Measurements from ENCODE around the gene TXNDC17.

TXNDC17 gene

GRCh38 chr17:6669479-6670212 lies 28.8 kb downstream of the TXNDC17 start:
- H3K4me3 ChIP-seq (ENCODE audit: low read depth, low read length) = no peak overlapping the region
- TF ChIP-seq CTCF (IDR thresholded peaks at IDR 0.05; ENCODE audit: borderline replicate concordance, insufficient read depth, low read depth, low read length) = no peak

GRCh38 chr17:6670571-6670970 lies 29.7 kb downstream of the TXNDC17 start:
- H3K4me3 ChIP-seq (ENCODE audit: low read depth, low read length) = no peak overlapping the region
- TF ChIP-seq CTCF (IDR thresholded peaks at IDR 0.05; ENCODE audit: borderline replicate concordance, insufficient read depth, low read depth, low read length) = no peak

- no peak overlapping the region for H3K4me3 ChIP-seq (ENCODE audit: low read depth, low read length)
- TF ChIP-seq CTCF (IDR thresholded peaks at IDR 0.05; ENCODE audit: borderline replicate concordance, insufficient read depth, low read depth, low read length) = no peak
Measured at GRCh38 chr17:6670999-6671398, 30.1 kb downstream of the TXNDC17 start.

- TF ChIP-seq CTCF (IDR thresholded peaks at IDR 0.05; ENCODE audit: borderline replicate concordance, insufficient read depth, low read depth, low read length) = no peak
- H3K4me3 ChIP-seq (ENCODE audit: low read depth, low read length) = no peak overlapping the region
Measured at GRCh38 chr17:6671431-6671830, 30.6 kb downstream of the TXNDC17 start.

GRCh38 chr17:6674586-6674985 lies 33.7 kb downstream of the TXNDC17 start:
- no peak overlapping the region for H3K4me3 ChIP-seq (ENCODE audit: low read depth, low read length)
- TF ChIP-seq CTCF (IDR thresholded peaks at IDR 0.05; ENCODE audit: borderline replicate concordance, insufficient read depth, low read depth, low read length) = no peak

- H3K4me3 ChIP-seq (ENCODE audit: low read depth, low read length) = no peak overlapping the region
- TF ChIP-seq CTCF (IDR thresholded peaks at IDR 0.05; ENCODE audit: borderline replicate concordance, insufficient read depth, low read depth, low read length) = no peak
Measured at GRCh38 chr17:6675201-6675825, 34.5 kb downstream of the TXNDC17 start.

- no peak for TF ChIP-seq CTCF (IDR thresholded peaks at IDR 0.05; ENCODE audit: borderline replicate concordance, insufficient read depth, low read depth, low read length)
Measured at GRCh38 chr17:6676802-6677157, 35.9 kb downstream of the TXNDC17 start.

More at GRCh38 chr17:6676802-6677157, 35.9 kb downstream of the TXNDC17 start:
- no peak overlapping the region for H3K4me3 ChIP-seq (ENCODE audit: low read depth, low read length)
